ENCODE data around the gene GEMIN5.
A peak's percentile ranks its signal among the peaks of the same experiment; 100 is the strongest.
"Not testable (repeated sequence)": the region's sequence is repeated elsewhere in the genome, so short reads cannot be mapped to it uniquely, and the experiment has no call there.

Gene GEMIN5

DNA sequence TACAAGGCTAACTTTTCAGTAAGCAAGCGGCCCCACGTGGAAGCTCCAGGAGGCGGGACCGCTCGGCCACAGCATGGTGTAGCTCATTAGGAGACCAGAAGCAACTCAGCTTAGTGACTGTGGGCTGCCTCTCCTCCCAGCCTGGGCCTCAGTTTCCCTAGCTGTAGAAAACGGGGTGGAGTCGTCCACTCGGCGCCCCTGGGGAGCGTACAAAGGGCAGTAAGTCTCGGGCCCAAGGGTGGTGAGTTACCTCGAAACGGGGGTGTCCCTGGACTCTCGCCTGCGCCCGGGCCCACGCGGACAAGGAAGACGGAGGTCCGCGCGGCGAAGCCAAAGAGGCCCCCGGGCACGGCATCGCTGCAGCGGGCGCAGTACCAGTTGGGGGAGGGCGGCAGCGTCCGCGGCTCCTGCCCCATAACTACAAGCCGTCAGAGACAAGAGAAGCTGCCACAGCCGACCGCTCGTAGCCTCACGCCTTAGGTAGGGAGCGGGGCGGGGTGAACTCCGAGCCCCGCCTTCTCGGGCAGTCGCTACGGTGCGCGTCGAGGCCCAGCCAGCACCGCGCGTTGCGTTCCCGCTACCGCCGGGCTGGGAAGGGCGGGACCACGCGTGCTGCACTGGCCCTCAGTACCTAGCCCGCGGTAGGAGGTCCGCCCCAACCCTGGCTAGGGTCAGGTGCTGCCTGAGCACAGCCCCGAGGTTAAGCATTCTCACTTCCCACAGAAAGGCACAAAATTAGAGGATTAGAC, at the start of gene GEMIN5:
GEMIN5 (minus strand) TSS at position 494 of the 749 bp plus-strand sequence; CDS start at position 416, 78 bp downstream.
- DNase-seq: peak; percentile 93

- no peak for DNase-seq
Measured at GRCh38 chr5:154986151-154986550, 48.1 kb upstream of the GEMIN5 start.

GRCh38 chr5:154984946-154985516, 47.0 kb upstream of the GEMIN5 start:
- peak; percentile 33 for DNase-seq

- DNase-seq: not testable (repeated sequence)
Measured at GRCh38 chr5:154978294-154978693, 40.3 kb upstream of the GEMIN5 start.

DNA sequence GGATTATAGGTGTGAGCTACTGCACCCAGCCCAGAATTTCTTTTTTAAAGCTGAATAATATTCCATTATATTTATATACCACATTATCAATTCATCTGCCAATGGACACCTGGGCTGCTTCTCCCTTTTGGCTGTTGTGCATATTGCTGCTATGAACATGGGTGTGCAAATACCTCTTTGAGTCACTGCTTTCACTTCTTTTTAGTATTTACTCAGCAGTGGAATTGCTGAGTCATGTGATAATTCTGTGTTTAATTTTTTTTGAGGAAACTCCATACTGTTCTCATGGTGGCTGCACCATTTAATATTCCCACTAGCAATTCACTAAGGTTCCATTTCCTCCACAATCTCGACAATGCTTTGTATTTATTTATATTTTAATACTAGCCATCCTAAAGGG, 39.4 kb upstream of the GEMIN5 start:
- no peak for DNase-seq

DNA sequence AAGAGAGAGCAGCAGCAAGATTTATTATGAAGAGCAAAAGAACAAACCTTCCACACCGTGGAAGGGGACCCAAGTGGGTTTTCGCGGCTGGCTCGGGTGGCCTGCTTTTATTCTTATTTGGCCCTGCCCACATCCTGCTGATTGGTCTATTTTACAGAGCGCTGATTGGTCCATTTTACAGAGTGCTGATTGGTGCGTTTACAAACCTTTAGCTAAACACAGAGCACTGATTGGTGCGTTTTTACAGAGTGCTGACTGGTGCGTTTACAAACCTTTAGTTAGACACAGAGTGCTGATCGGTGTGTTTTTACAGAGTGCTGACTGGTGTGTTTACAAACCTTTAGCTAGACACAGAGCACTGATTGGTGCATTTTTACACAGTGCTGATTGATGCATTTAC, 38.1 kb upstream of the GEMIN5 start:
- not testable (repeated sequence) for DNase-seq

GRCh38 chr5:154972476-154973080, 34.6 kb upstream of the GEMIN5 start:
- DNase-seq: peak; percentile 73

GRCh38 chr5:154971501-154971900, 33.5 kb upstream of the GEMIN5 start:
- DNase-seq: no peak

DNA sequence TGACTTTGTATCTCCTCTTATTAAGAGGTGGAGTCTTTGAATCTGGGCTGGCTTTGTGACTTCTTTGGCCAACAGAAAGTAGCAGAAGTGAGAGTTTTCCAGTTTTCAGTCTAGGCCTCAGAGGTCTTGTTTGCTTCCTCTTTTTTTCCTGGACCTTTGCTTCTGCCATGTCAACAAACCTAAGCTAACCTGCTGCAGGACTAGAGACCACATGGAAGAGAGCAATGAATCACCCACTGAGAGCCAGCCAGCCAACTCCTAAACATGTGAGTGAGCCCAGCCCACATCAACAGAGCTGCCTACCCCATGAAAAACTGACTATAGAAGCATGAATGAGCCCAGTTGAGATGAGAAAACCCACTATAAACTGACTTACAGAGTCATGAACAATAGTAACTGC, 32.7 kb upstream of the GEMIN5 start:
- no peak for DNase-seq

GRCh38 chr5:154968953-154969352, 30.9 kb upstream of the GEMIN5 start:
- DNase-seq: no peak

DNA sequence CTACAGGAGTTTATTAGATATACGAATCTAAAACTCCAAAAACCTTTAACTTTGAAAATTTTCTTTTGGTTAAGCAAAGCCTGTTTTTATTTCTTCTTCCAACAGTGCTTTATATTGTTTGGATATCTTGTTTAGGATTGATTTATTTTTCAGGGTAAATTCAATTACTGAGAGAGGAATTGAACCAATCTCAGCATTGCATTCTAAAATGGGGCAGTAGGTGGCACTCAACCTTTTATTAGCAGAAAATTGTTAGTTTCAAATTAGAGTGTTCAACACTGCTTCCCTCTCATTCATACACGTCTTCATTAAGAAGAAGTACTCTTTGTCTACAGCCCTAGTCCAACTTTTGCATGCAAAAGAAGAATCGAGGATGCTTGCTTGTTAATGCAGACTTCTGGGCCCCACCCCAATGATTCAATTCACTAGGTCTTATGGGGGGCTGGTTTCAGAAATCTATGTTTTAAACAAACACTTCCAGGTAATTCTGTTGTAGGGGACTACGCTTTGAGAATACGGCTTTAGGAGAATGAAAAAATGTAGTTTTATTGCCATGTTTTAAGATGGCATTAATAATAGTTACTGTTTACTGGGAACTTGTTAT, 29.5 kb upstream of the GEMIN5 start:
- DNase-seq: peak; percentile 32

- DNase-seq: no peak
Measured at GRCh38 chr5:154966874-154967273, 28.9 kb upstream of the GEMIN5 start.

DNA sequence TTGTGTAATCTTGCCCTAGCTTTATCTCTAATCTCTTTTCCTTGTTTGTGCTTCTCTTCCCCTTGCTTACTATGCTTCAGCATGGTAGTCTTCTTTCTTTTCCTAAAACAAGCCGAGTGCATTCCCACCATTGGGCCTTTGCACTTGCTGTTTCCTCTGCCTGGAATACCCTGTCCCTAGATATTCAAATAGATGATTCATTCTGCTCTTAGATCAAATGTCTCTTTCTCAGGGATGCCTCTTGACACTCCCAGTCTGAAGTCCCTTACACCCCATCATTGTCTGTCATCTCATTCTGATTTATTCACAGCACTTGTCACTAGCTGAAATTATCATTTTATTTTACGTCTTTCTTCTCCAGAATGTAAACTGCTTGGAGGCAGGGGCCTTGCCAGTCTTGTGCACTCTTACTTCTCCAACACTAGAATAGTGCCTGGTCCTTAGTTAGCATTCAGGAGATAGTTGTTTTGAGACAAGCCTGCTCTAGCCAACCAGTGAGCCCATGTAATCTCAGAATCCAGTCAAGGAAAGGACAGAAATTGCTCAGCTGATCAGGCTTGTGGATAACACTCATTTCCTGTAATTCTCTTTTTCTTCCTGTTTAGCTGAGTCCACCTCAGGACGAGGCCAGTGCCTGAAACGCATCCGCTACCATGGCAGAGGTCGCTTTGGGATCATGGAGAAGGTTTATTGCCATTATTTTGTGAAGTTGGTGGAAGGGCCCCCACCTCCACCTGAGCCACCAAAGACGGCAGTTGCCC, 28.2 kb upstream of the GEMIN5 start:
- no peak for DNase-seq

GRCh38 chr5:154962494-154962893, 24.5 kb upstream of the GEMIN5 start:
- no peak for DNase-seq

- DNase-seq: no peak
Measured at GRCh38 chr5:154956712-154957111, 18.7 kb upstream of the GEMIN5 start.

DNA sequence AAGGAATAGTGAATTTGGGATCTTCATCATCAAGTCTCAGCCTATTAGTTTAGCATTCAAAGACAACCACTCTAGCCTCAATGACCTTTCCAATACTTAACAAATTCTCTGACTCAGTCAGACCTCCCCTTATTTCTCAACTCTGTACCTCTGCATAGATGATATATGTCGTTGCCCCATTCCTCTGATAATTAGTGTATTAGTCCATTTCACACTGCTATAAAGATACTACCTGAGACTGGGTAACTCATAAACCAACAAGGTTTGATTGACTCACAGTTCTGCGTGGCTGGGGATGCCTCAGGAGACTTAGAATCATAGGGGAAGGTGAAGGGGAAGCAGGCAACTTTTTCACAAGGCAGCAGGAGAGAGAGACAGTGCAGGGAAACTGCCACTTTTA, 11.8 kb upstream of the GEMIN5 start:
- DNase-seq: no peak

GRCh38 chr5:154948313-154948712, 10.3 kb upstream of the GEMIN5 start:
- DNase-seq: no peak

GRCh38 chr5:154947778-154948177, 9.8 kb upstream of the GEMIN5 start:
- DNase-seq: no peak

DNA sequence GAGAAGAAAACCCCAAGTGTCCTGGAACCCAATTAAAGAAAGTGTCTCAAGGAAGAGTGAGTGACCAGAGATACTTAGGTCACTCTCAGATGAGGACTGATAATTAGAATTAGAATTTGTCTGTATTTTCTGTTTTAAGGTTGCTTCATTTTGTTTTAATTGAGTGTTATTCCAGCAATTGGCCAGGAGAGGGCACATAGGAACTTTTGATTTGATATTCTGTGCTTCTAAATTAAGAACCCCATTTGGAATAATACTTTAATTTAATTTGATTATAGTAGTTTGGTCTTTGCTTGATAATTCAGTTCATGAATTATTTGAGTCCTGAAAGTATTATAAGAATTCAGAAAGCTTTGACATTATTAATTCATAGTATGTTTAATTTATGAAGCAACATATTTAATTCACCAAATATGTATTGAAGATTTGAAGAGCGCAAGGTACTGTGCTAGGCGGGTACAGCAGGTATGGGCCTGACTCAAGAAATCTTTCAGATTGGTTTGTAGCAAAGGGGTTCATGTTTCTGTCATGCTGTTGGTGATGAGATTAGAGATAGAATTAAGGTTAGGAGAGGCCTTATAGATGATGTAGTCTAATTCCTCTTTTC, 7.8 kb upstream of the GEMIN5 start:
- DNase-seq: peak; percentile 52

- DNase-seq: no peak
Measured at GRCh38 chr5:154944716-154945115, 6.7 kb upstream of the GEMIN5 start.

- DNase-seq: no peak
Measured at GRCh38 chr5:154943527-154943926, 5.5 kb upstream of the GEMIN5 start.

DNA sequence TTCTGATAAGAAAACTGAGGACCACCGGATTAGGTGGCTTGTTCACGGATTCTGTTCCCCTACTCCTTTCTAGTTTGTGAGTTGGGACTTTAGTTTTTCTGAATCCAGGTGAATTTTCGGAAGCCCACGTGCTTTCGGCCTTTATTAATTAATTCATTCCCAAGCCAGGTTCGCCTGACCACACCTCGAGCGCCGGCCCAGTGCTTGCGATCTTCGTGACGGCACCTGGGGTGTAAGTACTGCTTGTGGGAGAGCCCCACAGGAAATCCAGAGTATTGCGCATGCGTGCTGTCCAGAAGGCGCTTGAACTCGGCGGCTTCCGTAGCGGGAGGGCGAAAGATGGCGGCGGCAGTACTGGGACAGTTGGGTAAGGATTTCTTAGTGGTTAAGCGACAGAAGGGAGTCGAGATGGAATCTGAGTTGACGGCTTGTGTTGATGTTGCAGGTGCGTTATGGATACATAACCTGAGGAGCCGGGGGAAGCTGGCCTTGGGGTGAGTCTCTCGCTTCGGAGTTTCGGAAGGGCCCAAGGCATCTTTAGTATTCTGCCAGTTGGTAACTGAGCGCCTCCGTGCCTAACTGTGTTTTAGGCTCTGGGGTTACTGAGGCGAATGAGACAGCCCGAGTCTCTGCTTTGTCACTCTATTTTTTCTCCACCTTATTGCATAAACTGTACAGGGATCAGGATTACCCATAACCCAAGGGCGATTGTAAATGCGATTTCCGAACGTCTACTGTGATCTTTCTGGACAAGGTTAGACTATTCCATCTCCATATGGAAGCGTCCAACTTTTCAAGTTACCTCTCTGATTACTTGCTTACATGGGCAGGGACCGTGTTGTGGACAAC, 3.0 kb upstream of the GEMIN5 start, which contains the start of gene MRPL22:
MRPL22 (plus strand) TSS at position 302 of the 849 bp plus-strand sequence; CDS start at position 340, 38 bp downstream.
- peak; percentile 97 for DNase-seq
